Right lobe of liver (tissue), 6 donors: ENCODE results near the gene GPC6. TPM values are rescaled to one million over a fixed set of nuclear protein-coding genes. Genes with fewer than 3 reads are reported as not detected.

Experiments used
- ATAC-seq, 4 donors: fragments of 200-7000 bp; cut with Tn5 transposase; one replicate each; pipeline ENCODE4 v1.9.1; 2020; ENCODE audit warnings: mild to moderate bottlenecking in 4 of 4, moderate library complexity in 4 of 4
- DNase-seq, 3 donors: peaks; one replicate each; pipeline ENCODE4 v3.0.0-alpha.2; 2020
- H3K27ac ChIP-seq, 3 donors: fragments of 200-600 bp; one replicate each; pipeline ENCODE4 v1.8.0; 2022
- H3K27me3 ChIP-seq, 2 donors: fragments of 200-600 bp; one replicate each; pipeline ENCODE4 v1.8.0; 2022
- H3K36me3 ChIP-seq, 4 donors: fragments of 200-600 bp; sonication (generic) in 1 of 4; one replicate each; pipeline versions ENCODE4 v1.5.1 to v1.8.0; 2017 to 2022; ENCODE audit warnings: control low read depth in 1 of 4
- H3K4me1 ChIP-seq, 4 donors: fragments of 200-600 bp; sonication (generic) in 1 of 4; one replicate each; pipeline versions ENCODE4 v1.5.1 to v1.8.0; 2017 to 2022; ENCODE audit warnings: control low read depth in 1 of 4
- H3K4me3 ChIP-seq, 3 donors: fragments of 200-600 bp; one replicate each; pipeline ENCODE4 v1.8.0; 2022
- H3K9me3 ChIP-seq, 4 donors: fragments of 200-600 bp; sonication (generic) in 1 of 4; one replicate each; pipeline versions ENCODE4 v1.5.1 to v1.8.0; 2017 to 2022; ENCODE audit warnings: control low read depth in 1 of 4
- CTCF ChIP-seq, 4 donors: fragments of 200-600 bp in 3 of 4; fragments of 450-650 bp in 1 of 4; IDR thresholded peaks; one replicate each; pipeline versions ENCODE4 v1.5.1 to v1.8.0; 2016 to 2022; ENCODE audit warnings: antibody characterized with exemption in 4 of 4, mild to moderate bottlenecking in 2 of 4
- POLR2A ChIP-seq: fragments of 450-650 bp; IDR thresholded peaks from one replicate; pipeline ENCODE4 v1.6.1; 2017; ENCODE audit warnings: antibody characterized with exemption, mild to moderate bottlenecking
- WGBS: methylation state at CpG from one replicate; pipeline ENCODE4 v1.1.6; 2018; ENCODE audit warnings: low coverage, low lambda C conversion rate; ENCODE audit not compliant: insufficient coverage; ENCODE audit errors: missing lambda C conversion rate; 5-methylcytosine and 5-hydroxymethylcytosine counted together
- intact Hi-C, 2 donors: fragments of 100-400 bp; cut with DNase I; formaldehyde crosslinking; loops; one replicate each; pipeline versions ENCODE4 v1.11.2 to v1.14.1; 2022
- total RNA-seq, 6 experiments: library from RNA; depleted of rRNA in 2 of 6; stranded (reverse); fragments of >200 nt in 2 of 6; fragmentation: NEBNext Ultra II Directional in 3 of 6; extraction: Animal tissue kit (Norgen Biotek cat#: 25700) in 3 of 6; gene quantifications; one replicate each; pipeline versions ENCODE4 v1.1.0 to v1.2.4, GENCODE V29; 2016 to 2023
- donor health status: DM: no; HTN: yes; CAD: no.
- donor health status: DM: no; HTN: no; CAD: no.
- donor health status: DM: no; HTN: no; CAD: no.
- donor health status: DM: no; HTN: yes; CAD: no.
- donor health status: DM: no; HTN: yes; CAD: no.

Gene GPC6
- total RNA-seq, 6 experiments from 2014 or later, result 18.6 to 30.1 (median 20.2) TPM

- Histone ChIP-seq H3K9me3 (no peaks in the 10 kb centered on the region), H3K4me3 (no peak overlapping the region), H3K27me3 (no peaks in the 10 kb centered on the region), H3K36me3 (no peaks in the 10 kb centered on the region), H3K4me1 (peaks cover 0 to 2% (median 0%) of the 10 kb centered on the region in 4 donors), H3K27ac (no peak overlapping the region)
- TF ChIP-seq CTCF (IDR thresholded peaks at IDR 0.05) (peak in 2 of 4 donors; percentile 6 to 20), POLR2A (no peak)
- peak in 1 of 4 donors; percentile 67 for ATAC-seq
- intact Hi-C loops, result no loop called here
- DNase-seq, result no peak
These were observed 724.5 kb downstream of the GPC6 start for GRCh38 chr13:93951108-93951507.

- TF ChIP-seq POLR2A (no peak), CTCF (IDR thresholded peaks at IDR 0.05) (no peak)
- ATAC-seq, result no peak
These were observed 725.3 kb downstream of the GPC6 start for GRCh38 chr13:93951951-93952350.

GRCh38 chr13:93953841-93954240, 727.2 kb downstream of the GPC6 start:
- Histone ChIP-seq H3K4me3 (no peak overlapping the region), H3K9me3 (no peaks in the 10 kb centered on the region), H3K4me1 (peaks cover 0 to 15% (median 0%) of the 10 kb centered on the region in 4 donors), H3K27ac (no peak overlapping the region), H3K36me3 (no peaks in the 10 kb centered on the region), H3K27me3 (no peaks in the 10 kb centered on the region)
- 94% methylated on average over 1 of the region's 1 CpG for WGBS
- intact Hi-C loops, result no loop called here
- TF ChIP-seq POLR2A (no peak), CTCF (IDR thresholded peaks at IDR 0.05) (no peak)
- ATAC-seq, result no peak
- no peak for DNase-seq

More at GRCh38 chr13:93951951-93952350, 725.3 kb downstream of the GPC6 start:
- H3K4me3 ChIP-seq, result no peak overlapping the region
- H3K27ac ChIP-seq, result no peak overlapping the region
- intact Hi-C loops, result no loop called here
- DNase-seq, result no peak
- H3K27me3 ChIP-seq, result no peaks in the 10 kb centered on the region
- whole genome bisulfite sequencing, result 95% methylated on average over 1 of the region's 1 CpG
- H3K9me3 ChIP-seq, result no peaks in the 10 kb centered on the region
- H3K36me3 ChIP-seq, result no peaks in the 10 kb centered on the region
- peaks cover 0 to 9% (median 0%) of the 10 kb centered on the region in 4 donors for H3K4me1 ChIP-seq

- intact Hi-C loops, result no loop called here
- ATAC-seq (peak in 3 of 4 donors; percentile 18 to 49 (median 31)), DNase-seq (no peak)
- Histone ChIP-seq H3K4me1 (peaks cover 0 to 15% (median 0%) of the 10 kb centered on the region in 4 donors), H3K9me3 (no peaks in the 10 kb centered on the region), H3K27ac (peak overlapping the region in 1 of 3 donors; percentile 11), H3K4me3 (no peak overlapping the region), H3K36me3 (no peaks in the 10 kb centered on the region), H3K27me3 (no peaks in the 10 kb centered on the region)
- TF ChIP-seq CTCF (IDR thresholded peaks at IDR 0.05) (no peak), POLR2A (no peak)
These were observed 729.3 kb downstream of the GPC6 start for GRCh38 chr13:93955904-93956303.

- ATAC-seq (peak; percentile 33 to 93 (median 54)), DNase-seq (no peak)
- Histone ChIP-seq H3K27me3 (no peaks in the 10 kb centered on the region), H3K9me3 (no peaks in the 10 kb centered on the region), H3K27ac (peak overlapping the region in 1 of 3 donors; percentile 11), H3K36me3 (no peaks in the 10 kb centered on the region), H3K4me3 (no peak overlapping the region), H3K4me1 (peaks cover 0 to 15% (median 0%) of the 10 kb centered on the region in 4 donors)
- intact Hi-C loops, result no loop called here
- TF ChIP-seq POLR2A (no peak), CTCF (IDR thresholded peaks at IDR 0.05) (no peak)
- WGBS, result 14% methylated on average over 2 of the region's 2 CpGs
These were observed 729.8 kb downstream of the GPC6 start for GRCh38 chr13:93956426-93956825.
